ENCODE data around the gene VPS18. TPM values are rescaled to one million over a fixed set of nuclear protein-coding genes. Genes with fewer than 3 reads are reported as not detected.

Gene VPS18
- total and polyA plus RNA-seq, 2 donors (not counting 3 experiments of a cell fraction or from before 2014, with no cell fraction given), result 29.3 to 32.8 TPM

DNA sequence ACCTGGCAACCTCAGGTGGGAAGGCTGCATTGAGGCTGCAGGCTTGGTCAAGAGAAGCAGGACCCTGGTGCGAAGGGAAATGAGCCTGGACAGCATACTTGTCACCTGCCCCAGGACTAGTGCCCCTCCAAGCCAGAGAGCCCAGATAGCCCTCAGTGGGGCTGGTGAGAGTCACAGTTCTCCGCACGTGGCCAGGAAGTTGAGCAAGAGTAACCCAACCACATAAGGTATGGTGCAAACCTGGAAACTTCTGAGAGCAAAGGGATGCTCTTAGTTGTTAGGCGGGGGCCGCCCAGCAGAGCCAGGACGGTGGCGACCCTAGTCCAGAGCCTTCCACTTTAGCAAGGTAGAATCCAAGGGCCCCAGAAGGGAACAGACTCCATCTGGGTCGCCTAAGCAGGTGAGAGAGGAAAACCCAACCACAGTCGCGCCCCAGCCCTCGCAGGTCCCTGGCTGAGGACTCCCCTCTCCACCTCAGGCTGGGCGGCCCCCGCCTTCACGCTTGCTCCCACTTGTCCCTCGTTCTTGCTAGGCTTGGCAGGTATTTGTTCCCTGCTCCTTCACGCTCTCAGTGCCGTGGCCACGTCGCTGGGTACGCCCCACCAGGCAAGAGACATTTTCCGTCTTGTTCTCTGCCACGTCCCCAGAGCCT is 1.1 kb upstream of the VPS18 start:
- Histone ChIP-seq H3K9ac (replicated peaks; ENCODE audit: extremely low read depth, insufficient read depth, low read length) (no peak overlapping the region), H3K9me1 (replicated peaks; ENCODE audit: control insufficient read depth, extremely low read depth, insufficient read depth, low read length) (no peaks in the 10 kb centered on the region), H3K27me3 (ENCODE audit: control insufficient read depth in 2 of 2, insufficient read depth in 2 of 2, low read length in 2 of 2) (no peaks in the 10 kb centered on the region), H2AFZ (ENCODE audit: low read depth, low read length) (peak overlapping the region; percentile 96), H3K4me1 (ENCODE audit: control insufficient read depth, extremely low read depth, insufficient read depth, low read length) (peaks cover 14% of the 10 kb centered on the region), H3K4me2 (ENCODE audit: insufficient read depth, low read length) (no peak overlapping the region), H3K9me3 (replicated peaks; ENCODE audit: control insufficient read depth, insufficient read depth, low read length) (no peaks in the 10 kb centered on the region), H3K36me3 (ENCODE audit: control insufficient read depth in 2 of 2, extremely low read depth in 1 of 2, insufficient read depth in 2 of 2, low read length in 2 of 2) (peaks cover 0 to 2% of the 10 kb centered on the region in 2 experiments), H3K79me2 (ENCODE audit: control insufficient read depth, insufficient read depth, low read length) (peaks cover 18% of the 10 kb centered on the region), H3K4me3 (replicated peaks in 1 of 3; ENCODE audit: insufficient read depth in 1 of 3, low read depth in 1 of 3, low read length in 3 of 3) (no peak overlapping the region), H4K20me1 (replicated peaks; ENCODE audit: control insufficient read depth, extremely low read depth, insufficient read depth, low read length) (no peaks in the 10 kb centered on the region), H3K27ac (ENCODE audit: insufficient read depth, low read depth, low read length) (no peak overlapping the region)
- DNase-seq (ENCODE audit: low read depth, low spot score), result no peak
- no TSS peak for BruUV-seq (replicated peaks)
- ChIA-PET POLR2A (interaction anchor here (1.4 kb wide), 1 partner anchor 164 kb away, joined by 9 read pairs; no protein-coding TSS in a partner anchor), CTCF (interaction anchor here (0.8 to 3.7 kb wide), 29 partner anchors 8 to 373 kb away, joined by 3 to 251 read pairs (median 10); partner anchors contain the start of genes CHAC1, DNAJC17, RHOV and RPUSD2)
- dilution Hi-C loops (cut with MboI; ENCODE audit: extremely low pct_ligation_motif_present, low sequenced_read_pairs), result no loop called here
- no peak for FAIRE-seq
- no peak for TF ChIP-seq EZH2 (IDR thresholded peaks at IDR 0.05; ENCODE audit: borderline replicate concordance, low read depth, low read length, severe bottlenecking)
- no peak for TF ChIP-seq GATA2 (IDR thresholded peaks at IDR 0.05; ENCODE audit: insufficient read depth, insufficient read length, low read depth, low read length)
- TF ChIP-seq, protein P1, sequence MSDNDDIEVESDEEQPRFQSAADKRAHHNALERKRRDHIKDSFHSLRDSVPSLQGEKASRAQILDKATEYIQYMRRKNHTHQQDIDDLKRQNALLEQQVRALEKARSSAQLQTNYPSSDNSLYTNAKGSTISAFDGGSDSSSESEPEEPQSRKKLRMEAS (IDR thresholded peaks at IDR 0.05; ENCODE audit: insufficient read depth, insufficient read length), result no peak
- no peak for TF ChIP-seq FOS (IDR thresholded peaks at IDR 0.05; ENCODE audit: borderline replicate concordance, insufficient read depth, low read length)
- TF ChIP-seq POLR2A (IDR thresholded peaks at IDR 0.05; ENCODE audit: low read depth, low read length), result no peak
- intact Hi-C loops (cut with micrococcal nuclease), result loop anchor here (5.0 to 10.0 kb wide), 3 partner anchors 106 to 328 kb away; partner anchors contain the start of genes CCDC32 and RPUSD2

Measured in endothelial cell of umbilical vein (primary cell).